Measurements from ENCODE around the gene TESPA1.

TESPA1 gene

GRCh38 chr12:54983536-54984101, 943 bp downstream of the TESPA1 start:
- DNase-seq: no peak

DNA sequence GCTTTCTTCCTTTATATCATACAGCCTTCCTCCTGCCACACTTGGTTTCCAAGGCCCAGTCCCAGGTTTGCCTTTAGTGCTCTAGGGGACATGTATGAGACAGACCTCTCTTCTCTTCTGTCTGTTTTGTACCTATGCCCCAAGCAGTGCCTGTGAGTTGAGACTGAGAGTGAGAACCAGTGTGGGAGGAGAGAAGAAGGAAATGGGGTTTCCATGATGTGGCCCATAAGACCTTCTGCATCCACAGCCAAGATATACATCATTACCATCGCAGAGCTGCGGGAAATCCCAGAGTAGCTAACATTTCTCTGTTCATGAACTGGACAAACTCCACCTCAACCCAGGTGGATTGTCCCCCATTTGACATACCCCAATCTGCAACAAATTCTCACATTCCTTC, 2.8 kb downstream of the TESPA1 start:
- no peak for DNase-seq

DNA sequence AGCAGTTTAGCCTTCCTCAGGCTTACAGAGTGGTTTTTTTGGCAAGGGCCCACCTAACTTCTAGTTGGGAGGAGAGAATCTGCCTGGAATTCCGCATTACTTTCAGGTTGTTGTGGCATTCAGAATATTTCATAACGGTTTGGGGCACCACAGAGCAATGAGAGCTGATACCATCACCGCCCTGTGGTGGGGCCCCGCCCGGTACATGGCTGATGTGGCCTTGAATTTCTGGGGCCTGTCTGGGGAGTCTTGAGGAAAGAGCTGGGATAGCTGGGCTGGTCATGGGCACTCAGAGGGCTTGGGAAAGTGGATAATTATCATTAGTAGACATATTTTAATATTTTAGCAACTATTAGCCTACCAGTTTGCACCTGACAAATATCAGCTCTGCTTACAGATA, 4.2 kb downstream of the TESPA1 start:
- DNase-seq: no peak

- DNase-seq: no peak
These were observed 6.7 kb downstream of the TESPA1 start for GRCh38 chr12:54977857-54978256.

GRCh38 chr12:54977155-54977554, 7.4 kb downstream of the TESPA1 start:
- no peak for DNase-seq

DNA sequence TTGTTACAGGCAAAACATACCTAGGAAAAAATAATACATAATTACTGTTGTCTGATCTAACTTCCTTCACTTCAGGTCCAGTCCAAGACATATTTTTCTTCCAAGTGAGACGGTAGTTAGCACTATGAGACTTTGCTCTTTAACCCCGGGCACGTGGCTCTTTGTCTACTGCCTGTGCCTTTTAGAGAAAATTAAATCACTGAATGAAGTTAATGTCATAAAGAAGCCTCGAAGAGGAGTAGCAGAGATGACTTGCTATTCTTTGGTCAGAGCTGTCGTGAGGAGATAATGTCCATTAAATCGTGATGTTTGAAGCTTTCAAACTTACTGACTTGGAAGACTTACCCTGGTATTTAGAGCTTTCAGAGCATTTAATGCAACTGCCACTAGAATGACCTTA, 8.7 kb downstream of the TESPA1 start:
- DNase-seq: no peak

GRCh38 chr12:54975272-54975671, 9.3 kb downstream of the TESPA1 start:
- DNase-seq: peak in 1 of 58 donors; percentile 36

DNA sequence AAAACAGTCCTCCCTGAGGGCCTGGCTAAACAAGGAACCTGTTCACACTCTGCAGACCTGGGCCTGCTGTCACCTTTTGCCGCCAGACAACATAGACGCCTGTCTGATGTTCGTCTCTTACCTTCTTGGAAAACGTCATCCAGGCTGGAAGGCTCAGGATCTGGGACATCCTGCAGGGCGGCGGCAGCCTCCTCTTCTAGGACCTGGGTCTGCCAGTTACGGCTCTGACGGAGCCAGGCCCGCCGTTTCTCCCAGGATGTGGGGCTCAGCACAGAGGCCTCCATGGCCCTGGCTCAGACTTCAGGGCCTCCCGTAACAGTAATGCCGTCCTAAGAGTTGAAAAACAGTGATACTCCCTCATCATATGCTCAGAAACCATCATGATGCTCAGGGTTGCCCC, 10.3 kb downstream of the TESPA1 start:
- DNase-seq: no peak

- DNase-seq: no peak
These were observed 11.0 kb downstream of the TESPA1 start for GRCh38 chr12:54973556-54973955.

DNA sequence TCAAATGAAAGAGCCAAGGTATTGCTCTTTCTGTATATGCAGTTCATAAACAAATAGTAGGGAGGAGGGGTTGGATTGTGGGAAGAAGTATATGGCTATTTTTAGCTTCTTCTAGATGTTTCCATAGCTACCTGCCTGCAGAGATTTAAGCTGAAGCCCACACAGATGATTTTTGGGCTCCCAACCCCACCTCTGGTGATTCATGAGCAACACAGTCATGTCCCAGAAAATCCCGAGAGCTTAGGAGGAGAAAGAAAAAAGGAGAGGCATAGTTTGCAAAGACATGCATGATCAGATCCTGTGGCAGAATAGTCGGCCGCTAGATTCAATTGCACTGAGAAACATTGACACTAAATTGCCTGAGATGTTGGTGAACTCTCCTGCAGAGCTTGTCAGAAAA, 13.8 kb downstream of the TESPA1 start:
- DNase-seq: peak in 3 of 58 donors; percentile 13 to 42 (median 26)

DNA sequence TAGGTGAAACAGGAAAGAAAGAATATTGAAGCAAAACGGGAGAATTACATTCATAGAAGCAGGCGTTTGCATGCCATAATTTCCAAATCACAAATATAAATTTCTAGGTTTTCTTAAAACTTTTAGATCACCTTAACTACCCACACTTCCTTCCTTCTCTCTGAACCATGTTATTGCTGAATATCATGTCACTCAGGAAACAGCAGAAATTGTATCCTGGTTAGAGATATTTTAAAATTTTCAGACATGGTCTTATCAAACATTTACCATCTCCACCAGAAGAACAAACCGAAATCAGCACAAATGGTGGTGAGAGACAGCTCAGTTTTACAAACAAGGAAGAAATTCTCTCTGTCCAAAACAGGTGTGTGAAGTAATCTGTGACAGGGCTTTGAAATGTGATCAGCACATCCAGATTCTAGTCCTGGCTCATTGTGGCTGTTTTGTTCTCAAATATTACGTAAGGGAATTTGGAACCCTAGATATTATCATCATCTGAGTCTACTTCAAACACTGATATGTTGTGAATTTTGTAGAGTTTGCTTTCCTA, 16.3 kb downstream of the TESPA1 start:
- no peak for DNase-seq

DNA sequence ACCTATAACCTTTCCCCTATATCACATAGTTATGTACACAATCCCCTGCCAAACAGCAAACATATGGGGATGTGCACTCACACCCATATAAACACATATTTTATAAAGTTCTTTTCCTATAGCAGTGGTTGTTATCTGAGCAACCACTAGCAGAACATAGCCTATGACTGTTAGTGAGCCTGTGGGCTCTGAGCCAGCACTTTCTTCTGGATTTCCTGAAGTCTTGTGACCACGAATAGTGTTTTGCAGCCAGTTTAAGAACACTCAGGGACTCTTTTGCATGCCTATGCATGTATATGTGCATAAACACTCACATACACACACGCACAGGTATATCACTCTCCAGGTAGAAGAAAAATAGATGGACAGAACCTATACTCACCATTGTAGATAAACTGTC, 17.1 kb downstream of the TESPA1 start:
- no peak for DNase-seq

GRCh38 chr12:54961190-54961589, 23.4 kb downstream of the TESPA1 start:
- peak in 1 of 58 donors; percentile 25 for DNase-seq

GRCh38 chr12:54959291-54960018, 25.1 kb downstream of the TESPA1 start:
- DNase-seq: no peak

DNA sequence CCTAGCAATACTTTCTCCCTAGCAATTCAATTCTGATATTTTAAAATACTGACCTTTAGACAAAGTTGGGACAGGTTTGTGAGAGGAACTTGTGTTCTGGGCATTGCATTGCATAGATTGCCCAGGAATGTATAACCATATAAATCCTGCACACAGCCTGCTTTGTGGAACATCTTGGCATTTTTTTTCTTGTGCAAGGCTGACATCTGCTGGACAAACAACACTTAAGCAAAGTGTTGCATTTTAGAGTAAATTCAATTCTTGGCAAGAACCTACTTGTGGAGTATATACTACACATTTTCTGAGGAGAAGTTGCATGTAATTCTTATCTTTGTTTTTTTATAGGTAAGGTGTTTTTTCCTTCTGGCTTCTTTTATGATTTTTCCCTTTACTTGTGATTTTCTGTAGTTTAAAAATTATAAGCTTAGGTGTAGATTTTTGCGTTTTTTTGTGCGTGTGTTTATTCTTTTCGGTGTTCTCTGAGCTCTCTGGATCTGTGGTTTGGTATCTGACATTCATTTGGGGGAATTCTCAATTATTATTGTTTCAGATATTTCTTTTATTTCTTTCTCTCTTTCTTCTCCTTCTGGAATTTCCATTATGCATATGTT, 26.4 kb downstream of the TESPA1 start:
- peak in 33 of 58 donors; percentile 2 to 77 (median 21) for DNase-seq

DNA sequence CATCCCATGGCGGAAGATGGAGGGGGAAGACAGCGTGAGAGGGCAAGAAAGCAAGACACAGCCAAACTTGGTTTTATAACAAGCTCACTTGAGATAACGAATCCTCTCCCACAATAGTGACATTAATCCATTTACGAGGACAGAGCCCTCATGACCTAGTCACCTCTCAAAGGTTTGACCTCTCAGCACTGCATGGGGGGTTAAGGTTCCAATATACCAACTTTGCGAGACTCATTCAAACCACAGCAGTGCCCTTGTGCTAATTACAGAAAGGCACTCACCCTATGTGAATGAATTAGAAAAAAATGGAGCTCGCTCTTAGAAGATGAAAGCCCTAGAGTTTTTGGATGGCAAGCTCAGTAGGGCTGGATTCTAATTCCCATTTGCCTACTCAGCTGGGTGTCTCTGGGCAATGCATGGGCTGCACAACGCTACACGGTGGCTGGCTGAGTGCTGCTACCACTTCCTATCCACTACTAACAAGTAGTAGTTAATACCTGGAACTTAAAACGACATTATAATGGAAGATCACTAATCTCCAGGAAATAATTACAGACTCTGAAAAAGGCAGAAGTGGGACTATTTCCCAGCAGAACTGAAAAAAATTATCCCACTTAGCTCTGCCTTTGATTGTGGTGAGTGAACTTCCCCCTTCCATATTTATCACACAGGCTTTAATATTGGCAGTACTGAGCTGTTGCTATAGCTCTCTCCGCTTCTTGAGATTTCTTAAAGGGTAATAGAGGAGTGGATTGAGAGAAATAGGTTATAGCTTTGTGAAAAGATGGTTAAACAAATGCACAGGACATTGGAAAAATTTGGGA, 27.5 kb downstream of the TESPA1 start:
- DNase-seq: no peak

DNA sequence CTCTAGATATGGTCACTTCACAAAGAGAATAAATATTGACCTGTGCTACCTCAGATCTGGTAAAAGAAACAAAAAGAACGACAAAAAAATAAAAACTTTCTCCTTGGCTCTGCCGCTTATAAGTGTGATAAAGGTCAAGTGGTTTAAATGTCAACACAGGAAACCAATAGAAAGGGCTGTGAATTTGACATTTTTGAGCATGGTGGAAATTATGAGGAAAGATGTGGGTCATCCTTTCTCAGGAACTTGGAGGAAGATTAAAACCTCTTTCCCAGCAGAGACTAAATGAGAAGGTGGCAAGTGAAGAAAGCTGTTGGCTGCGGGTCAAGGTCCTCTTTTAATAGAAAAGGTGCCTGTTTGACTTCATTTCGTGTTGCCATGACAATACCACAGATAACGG, 28.2 kb downstream of the TESPA1 start:
- no peak for DNase-seq

- no peak for DNase-seq
These were observed 29.8 kb downstream of the TESPA1 start for GRCh38 chr12:54954801-54955200.

GRCh38 chr12:54954228-54954627, 30.3 kb downstream of the TESPA1 start:
- DNase-seq: no peak

DNA sequence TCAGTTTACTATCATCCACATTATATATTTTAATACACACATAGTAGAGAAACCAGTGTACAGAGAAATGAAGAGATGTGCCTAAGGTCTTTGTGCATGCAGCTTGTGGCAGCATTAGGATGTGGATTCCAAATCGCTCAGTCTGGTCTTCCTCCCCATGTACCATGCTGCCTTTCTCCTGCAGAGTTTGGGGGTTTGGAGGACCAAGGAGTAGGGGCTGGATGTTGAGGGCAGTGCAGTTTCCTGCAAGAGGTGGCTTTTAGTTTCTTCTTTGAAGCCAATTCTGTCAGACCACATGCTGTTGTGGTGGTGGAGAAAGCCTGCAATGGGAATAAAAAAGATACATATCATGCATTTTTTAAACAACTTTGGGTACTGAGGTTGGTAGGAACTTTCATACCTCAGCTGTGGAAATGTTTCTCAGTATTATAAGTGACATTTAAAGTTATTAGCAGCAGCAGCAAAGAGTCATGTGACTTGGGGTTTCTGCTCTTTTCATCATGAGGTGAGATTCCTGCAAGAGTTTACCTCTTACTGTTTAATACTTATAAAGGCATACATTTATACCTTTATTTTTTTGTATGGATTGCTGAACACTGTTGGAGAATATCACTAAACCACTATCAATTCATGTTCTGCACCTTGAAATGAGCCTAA, 34.4 kb downstream of the TESPA1 start:
- DNase-seq: no peak

- no peak for DNase-seq
These were observed 35.4 kb downstream of the TESPA1 start for GRCh38 chr12:54949073-54949711.
